Skin of body (tissue), 1 donor: Measurements from ENCODE around the gene FAM209B. TPM values are rescaled to one million over a fixed set of nuclear protein-coding genes. Genes with fewer than 3 reads are reported as not detected.

Source experiments
- total RNA-seq: library from RNA; depleted of rRNA; stranded (reverse); fragments of >200 nt; gene quantifications from one replicate; pipeline ENCODE4 v1.2.3, GENCODE V29; 2014

The FAM209B gene
- total RNA-seq, 1 donor from 2014 or later, result not detected

Other genes with a start within 250 kb of the FAM209B start
- 39.7 TPM for gene FAM210B, start 174.3 kb upstream of the FAM209B start, total RNA-seq
- gene AURKA, start 141.0 kb upstream of the FAM209B start, total RNA-seq, result 8.3 TPM
- 23.0 TPM for gene CSTF1, start 140.6 kb upstream of the FAM209B start, total RNA-seq
- gene CASS4, start 121.0 kb upstream of the FAM209B start, total RNA-seq, result 0.89 TPM
- gene RTF2, start 64.6 kb upstream of the FAM209B start, total RNA-seq, result 44.7 TPM
- not detected for gene FAM209A, start 8.5 kb upstream of the FAM209B start, total RNA-seq
- 22.8 TPM for gene TFAP2C, start 96.1 kb downstream of the FAM209B start, total RNA-seq